NCI-H2171 (cell line): ENCODE data around the gene NRF1.

Experiments used
- DNase-seq: peaks from one replicate; lab custom pipeline; 2025; lab: John Stamatoyannopoulos, UW

The NRF1 gene

GRCh38 chr7:129684777-129685176, 73.3 kb downstream of the NRF1 start:
- no peak for DNase-seq

- no peak for DNase-seq
These were observed 74.5 kb downstream of the NRF1 start for GRCh38 chr7:129686063-129686462.

- no peak for DNase-seq
These were observed 77.1 kb downstream of the NRF1 start for GRCh38 chr7:129688503-129689222.

GRCh38 chr7:129689995-129690581, 78.6 kb downstream of the NRF1 start:
- DNase-seq, result no peak

GRCh38 chr7:129690701-129691100, 79.2 kb downstream of the NRF1 start:
- DNase-seq, result no peak

- no peak for DNase-seq
These were observed 87.2 kb downstream of the NRF1 start for GRCh38 chr7:129698516-129699418.

- no peak for DNase-seq
These were observed 90.8 kb downstream of the NRF1 start for GRCh38 chr7:129702316-129702715.

- no peak for DNase-seq
These were observed 91.3 kb downstream of the NRF1 start for GRCh38 chr7:129702761-129703338.

- DNase-seq, result no peak
These were observed 92.2 kb downstream of the NRF1 start for GRCh38 chr7:129703751-129704150.

GRCh38 chr7:129707910-129708499, 96.5 kb downstream of the NRF1 start:
- DNase-seq, result no peak

- no peak for DNase-seq
These were observed 102.0 kb downstream of the NRF1 start for GRCh38 chr7:129713544-129713943.

GRCh38 chr7:129714514-129715063, 103.1 kb downstream of the NRF1 start:
- DNase-seq, result no peak

GRCh38 chr7:129719980-129720732, 108.6 kb downstream of the NRF1 start:
- peak; percentile 66 for DNase-seq

- DNase-seq, result no peak
These were observed 109.5 kb downstream of the NRF1 start for GRCh38 chr7:129721068-129721467.

- DNase-seq, result no peak
These were observed 112.2 kb downstream of the NRF1 start for GRCh38 chr7:129723679-129724078.

- no peak for DNase-seq
These were observed 113.3 kb downstream of the NRF1 start for GRCh38 chr7:129724796-129725195.

GRCh38 chr7:129728875-129729467, 117.5 kb downstream of the NRF1 start:
- DNase-seq, result no peak

GRCh38 chr7:129729511-129729910, 118.0 kb downstream of the NRF1 start:
- no peak for DNase-seq

- DNase-seq, result no peak
These were observed 118.6 kb downstream of the NRF1 start for GRCh38 chr7:129730159-129730558.

- no peak for DNase-seq
These were observed 122.9 kb downstream of the NRF1 start for GRCh38 chr7:129734400-129734799.

GRCh38 chr7:129739427-129739826, 127.9 kb downstream of the NRF1 start:
- DNase-seq, result peak; percentile 52
